ENCODE results near the gene NR3C2. TPM values are rescaled to one million over a fixed set of nuclear protein-coding genes. Genes with fewer than 3 reads are reported as not detected.

NR3C2 gene
- total RNA-seq, 1 experiment from 2014 or later: 2.7 TPM

DNA sequence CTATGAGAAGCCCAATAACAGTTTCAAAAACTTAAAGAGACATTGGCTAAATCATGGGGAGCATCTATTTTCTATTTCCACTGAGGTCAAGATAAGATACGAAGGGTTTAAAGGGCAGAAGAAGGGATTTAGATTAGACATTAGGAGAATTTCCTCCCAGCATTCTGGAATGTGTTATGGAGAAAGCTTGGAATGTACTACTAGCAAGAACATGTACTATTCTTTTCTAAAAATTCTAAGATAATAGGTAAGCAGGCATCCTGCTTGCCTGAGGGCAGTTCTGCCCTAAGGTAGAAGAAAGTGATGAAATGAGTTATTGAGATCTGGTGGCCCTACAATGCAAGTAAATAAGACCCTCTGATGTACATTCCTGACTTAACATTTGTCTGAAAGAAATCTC, 279.2 kb downstream of the NR3C2 start:
- POLR2A ChIA-PET: no interaction called here
- Histone ChIP-seq H2AFZ (ENCODE audit: low read depth, low read length, poor library complexity, severe bottlenecking) (no peak overlapping the region), H3K4me3 (replicated peaks in 1 of 2; ENCODE audit: low read depth in 1 of 2, low read length in 2 of 2) (no peak overlapping the region), H3K9me2 (ENCODE audit: insufficient read depth) (no peaks in the 10 kb centered on the region), H3K4me2 (ENCODE audit: low read length) (no peak overlapping the region), H3K4me1 (ENCODE audit: control insufficient read depth in 1 of 2, insufficient read depth in 2 of 2, low read length in 2 of 2) (no peaks in the 10 kb centered on the region), H3K9me3 (ENCODE audit: control insufficient read depth in 1 of 2, insufficient read depth in 1 of 2, low read depth in 1 of 2, low read length in 2 of 2) (no peaks in the 10 kb centered on the region), H3K27ac (ENCODE audit: low read depth, low read length) (no peak overlapping the region), H3K79me2 (ENCODE audit: insufficient read depth, low read length) (no peaks in the 10 kb centered on the region), H3K36me3 (ENCODE audit: control insufficient read depth in 1 of 2, insufficient read depth in 2 of 2, low read length in 2 of 2) (no peaks in the 10 kb centered on the region), H3K27me3 (ENCODE audit: insufficient read depth, low read length) (no peaks in the 10 kb centered on the region), H4K20me1 (ENCODE audit: insufficient read depth) (no peaks in the 10 kb centered on the region), H3K9ac (ENCODE audit: low read length) (no peak overlapping the region)
- TF ChIP-seq YY1 (IDR thresholded peaks at IDR 0.05; ENCODE audit: extremely low read depth, insufficient replicate concordance, low read depth, low read length) (no peak), SIN3A (IDR thresholded peaks at IDR 0.05; ENCODE audit: low read depth) (no peak), JUND (IDR thresholded peaks at IDR 0.05) (no peak), RAD21 (IDR thresholded peaks at IDR 0.05; ENCODE audit: low read depth) (no peak), ZFX (IDR thresholded peaks at IDR 0.05) (no peak), SP1 (IDR thresholded peaks at IDR 0.05; ENCODE audit: low read depth) (no peak), TCF7L2 (IDR thresholded peaks at IDR 0.05; ENCODE audit: borderline replicate concordance, extremely low read depth, insufficient read depth, insufficient read length) (no peak), EGR1 (IDR thresholded peaks at IDR 0.05; ENCODE audit: low read depth) (no peak), SRF (IDR thresholded peaks at IDR 0.05; ENCODE audit: low read depth) (no peak), EZH2 (IDR thresholded peaks at IDR 0.05) (no peak)
- TF ChIP-seq, protein P1, sequence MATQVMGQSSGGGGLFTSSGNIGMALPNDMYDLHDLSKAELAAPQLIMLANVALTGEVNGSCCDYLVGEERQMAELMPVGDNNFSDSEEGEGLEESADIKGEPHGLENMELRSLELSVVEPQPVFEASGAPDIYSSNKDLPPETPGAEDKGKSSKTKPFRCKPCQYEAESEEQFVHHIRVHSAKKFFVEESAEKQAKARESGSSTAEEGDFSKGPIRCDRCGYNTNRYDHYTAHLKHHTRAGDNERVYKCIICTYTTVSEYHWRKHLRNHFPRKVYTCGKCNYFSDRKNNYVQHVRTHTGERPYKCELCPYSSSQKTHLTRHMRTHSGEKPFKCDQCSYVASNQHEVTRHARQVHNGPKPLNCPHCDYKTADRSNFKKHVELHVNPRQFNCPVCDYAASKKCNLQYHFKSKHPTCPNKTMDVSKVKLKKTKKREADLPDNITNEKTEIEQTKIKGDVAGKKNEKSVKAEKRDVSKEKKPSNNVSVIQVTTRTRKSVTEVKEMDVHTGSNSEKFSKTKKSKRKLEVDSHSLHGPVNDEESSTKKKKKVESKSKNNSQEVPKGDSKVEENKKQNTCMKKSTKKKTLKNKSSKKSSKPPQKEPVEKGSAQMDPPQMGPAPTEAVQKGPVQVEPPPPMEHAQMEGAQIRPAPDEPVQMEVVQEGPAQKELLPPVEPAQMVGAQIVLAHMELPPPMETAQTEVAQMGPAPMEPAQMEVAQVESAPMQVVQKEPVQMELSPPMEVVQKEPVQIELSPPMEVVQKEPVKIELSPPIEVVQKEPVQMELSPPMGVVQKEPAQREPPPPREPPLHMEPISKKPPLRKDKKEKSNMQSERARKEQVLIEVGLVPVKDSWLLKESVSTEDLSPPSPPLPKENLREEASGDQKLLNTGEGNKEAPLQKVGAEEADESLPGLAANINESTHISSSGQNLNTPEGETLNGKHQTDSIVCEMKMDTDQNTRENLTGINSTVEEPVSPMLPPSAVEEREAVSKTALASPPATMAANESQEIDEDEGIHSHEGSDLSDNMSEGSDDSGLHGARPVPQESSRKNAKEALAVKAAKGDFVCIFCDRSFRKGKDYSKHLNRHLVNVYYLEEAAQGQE (IDR thresholded peaks at IDR 0.05; ENCODE audit: low read depth): no peak
- TF ChIP-seq, protein P2, sequence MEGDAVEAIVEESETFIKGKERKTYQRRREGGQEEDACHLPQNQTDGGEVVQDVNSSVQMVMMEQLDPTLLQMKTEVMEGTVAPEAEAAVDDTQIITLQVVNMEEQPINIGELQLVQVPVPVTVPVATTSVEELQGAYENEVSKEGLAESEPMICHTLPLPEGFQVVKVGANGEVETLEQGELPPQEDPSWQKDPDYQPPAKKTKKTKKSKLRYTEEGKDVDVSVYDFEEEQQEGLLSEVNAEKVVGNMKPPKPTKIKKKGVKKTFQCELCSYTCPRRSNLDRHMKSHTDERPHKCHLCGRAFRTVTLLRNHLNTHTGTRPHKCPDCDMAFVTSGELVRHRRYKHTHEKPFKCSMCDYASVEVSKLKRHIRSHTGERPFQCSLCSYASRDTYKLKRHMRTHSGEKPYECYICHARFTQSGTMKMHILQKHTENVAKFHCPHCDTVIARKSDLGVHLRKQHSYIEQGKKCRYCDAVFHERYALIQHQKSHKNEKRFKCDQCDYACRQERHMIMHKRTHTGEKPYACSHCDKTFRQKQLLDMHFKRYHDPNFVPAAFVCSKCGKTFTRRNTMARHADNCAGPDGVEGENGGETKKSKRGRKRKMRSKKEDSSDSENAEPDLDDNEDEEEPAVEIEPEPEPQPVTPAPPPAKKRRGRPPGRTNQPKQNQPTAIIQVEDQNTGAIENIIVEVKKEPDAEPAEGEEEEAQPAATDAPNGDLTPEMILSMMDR (IDR thresholded peaks at IDR 0.05 in 2 of 3, conservative IDR thresholded peaks at IDR 0.05 in 1 of 3; ENCODE audit: borderline replicate concordance in 1 of 3, insufficient read depth in 1 of 3, low read depth in 2 of 3, low read length in 2 of 3): no peak
- TF ChIP-seq, protein P3, sequence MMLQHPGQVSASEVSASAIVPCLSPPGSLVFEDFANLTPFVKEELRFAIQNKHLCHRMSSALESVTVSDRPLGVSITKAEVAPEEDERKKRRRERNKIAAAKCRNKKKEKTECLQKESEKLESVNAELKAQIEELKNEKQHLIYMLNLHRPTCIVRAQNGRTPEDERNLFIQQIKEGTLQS (IDR thresholded peaks at IDR 0.05): no peak
- ATAC-seq (no peak), DNase-seq (ENCODE audit: low read depth, low spot score) (no peak)
- intact Hi-C loops (cut with micrococcal nuclease): no loop called here
- RAD21 ChIA-PET (ENCODE audit: low non-redundant PET in 1 of 2, low total read pairs in 2 of 2, uncharacterized antibody in 2 of 2, unreplicated experiment in 2 of 2): no interaction called here
- no TSS peak for BruUV-seq (replicated peaks)
- CTCF ChIA-PET: no interaction called here
